Neural cell (in vitro differentiated cells): ENCODE results near the gene CHRNB4.

Experiments used
- CTCF ChIP-seq: fragments of 450-650 bp; IDR thresholded peaks from 2 replicates; pipeline ENCODE4 v1.5.1; 2014; ENCODE audit warnings: antibody characterized with exemption, mild to moderate bottlenecking, moderate library complexity; ENCODE audit not compliant: poor library complexity, severe bottlenecking
- EZH2 ChIP-seq: fragments of 200-600, 300-800 bp; shearing (Covaris generic), sonication (generic); IDR thresholded peaks from 2 replicates; pipeline ENCODE4 v1.6.1; 2014; ENCODE audit warnings: antibody characterized with exemption, low read length, borderline replicate concordance, mild to moderate bottlenecking; ENCODE audit not compliant: insufficient read depth, poor library complexity, severe bottlenecking
- POLR2AphosphoS5 ChIP-seq: IDR thresholded peaks from 2 replicates; pipeline ENCODE4 v1.6.1; 2012
- TAF1 ChIP-seq: IDR thresholded peaks from 2 replicates; pipeline ENCODE4 v1.6.1; 2012; ENCODE audit warnings: low read depth

GRCh38 chr15:78672285-78673014 is 31.4 kb upstream of the CHRNB4 start:
- TF ChIP-seq CTCF (no peak), POLR2AphosphoS5 (no peak), EZH2 (no peak), TAF1 (no peak)
